OCI-LY7 (cell line): ENCODE results near the gene SPATA32. TPM values are rescaled to one million over a fixed set of nuclear protein-coding genes. Genes with fewer than 3 reads are reported as not detected.

Source experiments
- BruUV-seq: library from RNA; stranded (reverse); fragments of 400-500 nt; replicated peaks from 2 replicates; lab custom pipeline; 2021; lab: Mats Ljungman, UMichigan
- CTCF ChIA-PET: fragments of 300-600 bp; sonication (Branson Sonifier 250); formaldehyde crosslinking; loops from one replicate; lab custom pipeline; 2022; ENCODE audit warnings: antibody characterized with exemption; ENCODE audit not compliant: unreplicated experiment; lab: Charles Lee
- POLR2A ChIA-PET: fragments of 300-600 bp; sonication (Branson Sonifier 250); formaldehyde crosslinking; loops from one replicate; lab custom pipeline; 2022; ENCODE audit warnings: antibody characterized with exemption; lab: Charles Lee
- DNase-seq: peaks from one replicate; pipeline ENCODE4 v3.0.0-alpha.2; 2015; ENCODE audit warnings: low spot score
- H2AFZ ChIP-seq: fragments of 200-600 bp; sonication (generic), shearing (Covaris generic); 2 replicates; pipeline ENCODE4 v1.6.1; 2014; ENCODE audit warnings: mild to moderate bottlenecking, antibody characterized with exemption, low read length, moderate library complexity
- H3K27ac ChIP-seq: fragments of 200-600 bp; sonication (generic); 2 replicates; pipeline ENCODE4 v1.5.1; 2014; ENCODE audit warnings: mixed run types, low read depth, mild to moderate bottlenecking, moderate library complexity, low read length, inconsistent platforms; ENCODE audit not compliant: poor library complexity, severe bottlenecking
- H3K36me3 ChIP-seq: fragments of 200-600 bp; sonication (generic); 2 replicates; pipeline ENCODE4 v1.6.1; 2014; ENCODE audit warnings: mild to moderate bottlenecking, antibody characterized with exemption, low read length, moderate library complexity, mixed read lengths; ENCODE audit not compliant: insufficient read depth
- H3K4me1 ChIP-seq: fragments of 200-600 bp; sonication (generic); 2 replicates; pipeline ENCODE4 v1.5.1; 2014; ENCODE audit warnings: mild to moderate bottlenecking, low read length; ENCODE audit not compliant: insufficient read depth, poor library complexity, severe bottlenecking
- H3K4me2 ChIP-seq: fragments of 200-600 bp; sonication (generic); 2 replicates; pipeline ENCODE4 v1.6.1; 2014; ENCODE audit warnings: mild to moderate bottlenecking, low read length
- H3K4me3 ChIP-seq: fragments of 200-600 bp; sonication (generic); 2 replicates; pipeline ENCODE4 v1.5.1; 2014; ENCODE audit warnings: mild to moderate bottlenecking, low read depth, low read length; ENCODE audit not compliant: poor library complexity, severe bottlenecking
- H3K79me2 ChIP-seq: fragments of 200-600 bp; sonication (generic); 2 replicates; pipeline ENCODE4 v1.6.1; 2016; ENCODE audit warnings: low read depth, mild to moderate bottlenecking, low read length, moderate library complexity, mixed read lengths; ENCODE audit not compliant: insufficient read depth
- H3K9me2 ChIP-seq: fragments of 200-600 bp; sonication (generic); 2 replicates; pipeline ENCODE4 v1.6.1; 2016; ENCODE audit warnings: mild to moderate bottlenecking, low read length, mixed read lengths; ENCODE audit not compliant: insufficient read depth
- H3K9me3 ChIP-seq: fragments of 200-600 bp; sonication (generic); 2 replicates; pipeline ENCODE4 v1.6.1; 2014; ENCODE audit warnings: mild to moderate bottlenecking, mixed run types, low read length, mixed read lengths
- H4K20me1 ChIP-seq: fragments of 200-600 bp; sonication (generic); 2 replicates; pipeline ENCODE4 v1.6.1; 2014; ENCODE audit warnings: mild to moderate bottlenecking, antibody characterized with exemption, low read length, moderate library complexity, mixed read lengths; ENCODE audit not compliant: insufficient read depth
- CTCF ChIP-seq: fragments of 200-600 bp; sonication (generic); conservative IDR thresholded peaks from 2 replicates; pipeline ENCODE4 v1.5.1; 2014; ENCODE audit warnings: mild to moderate bottlenecking, antibody characterized with exemption, low read length, moderate library complexity, mixed read lengths
- EZH2phosphoT487 ChIP-seq: fragments of 200-600 bp; sonication (generic); IDR thresholded peaks from 2 replicates; pipeline ENCODE4 v1.6.1; 2018; ENCODE audit warnings: low read depth, borderline replicate concordance, mild to moderate bottlenecking, mixed run types, antibody characterized with exemption, low read length, moderate library complexity, mixed read lengths
- intact Hi-C: fragments of 100-400 bp; cut with micrococcal nuclease; formaldehyde crosslinking; loops from one replicate; pipeline ENCODE4 v1.10.0; 2022; ENCODE audit not compliant: unreplicated experiment
- total RNA-seq, 2 experiments: library from RNA; depleted of rRNA in 1 of 2; stranded (reverse); fragments of >200 nt in 1 of 2; shearing (Covaris generic) in 1 of 2; gene quantifications; 2 replicates each; pipeline ENCODE4 v1.2.3, GENCODE V29; 2014 to 2022

Gene SPATA32
- total RNA-seq, 2 experiments from 2014 or later: not detected

- Histone ChIP-seq H3K4me1 (peaks cover 16% of the 10 kb centered on the region), H3K79me2 (no peaks in the 10 kb centered on the region), H3K27ac (no peak overlapping the region), H2AFZ (no peak overlapping the region), H3K9me2 (no peaks in the 10 kb centered on the region), H3K4me3 (no peak overlapping the region), H4K20me1 (no peaks in the 10 kb centered on the region), H3K4me2 (no peak overlapping the region), H3K36me3 (peaks cover 71% of the 10 kb centered on the region), H3K9me3 (no peaks in the 10 kb centered on the region)
- no TSS peak for BruUV-seq
- no peak for TF ChIP-seq EZH2phosphoT487
- TF ChIP-seq CTCF: no peak
- intact Hi-C loops: no loop called here
- CTCF ChIA-PET: no interaction called here
- DNase-seq: no peak
- POLR2A ChIA-PET: no interaction called here
These were observed 18.1 kb downstream of the SPATA32 start for GRCh38 chr17:45243750-45244149.

- Histone ChIP-seq H3K9me2 (no peaks in the 10 kb centered on the region), H3K36me3 (peaks cover 89% of the 10 kb centered on the region), H3K27ac (no peak overlapping the region), H3K4me2 (no peak overlapping the region), H3K9me3 (no peaks in the 10 kb centered on the region), H4K20me1 (no peaks in the 10 kb centered on the region), H3K79me2 (no peaks in the 10 kb centered on the region), H3K4me1 (peaks cover 9% of the 10 kb centered on the region), H3K4me3 (no peak overlapping the region), H2AFZ (no peak overlapping the region)
- CTCF ChIA-PET: no interaction called here
- BruUV-seq: no TSS peak
- TF ChIP-seq CTCF (no peak), EZH2phosphoT487 (no peak)
- DNase-seq: no peak
- intact Hi-C loops: no loop called here
- POLR2A ChIA-PET: no interaction called here
These were observed 19.9 kb downstream of the SPATA32 start for GRCh38 chr17:45242029-45242414.

GRCh38 chr17:45241328-45242028 lies 20.4 kb downstream of the SPATA32 start:
- TF ChIP-seq CTCF (no peak), EZH2phosphoT487 (no peak)
- Histone ChIP-seq H3K4me1 (peaks cover 3% of the 10 kb centered on the region), H3K9me3 (no peaks in the 10 kb centered on the region), H3K36me3 (peaks cover 86% of the 10 kb centered on the region), H4K20me1 (no peaks in the 10 kb centered on the region), H3K27ac (no peak overlapping the region), H3K4me3 (no peak overlapping the region), H3K9me2 (no peaks in the 10 kb centered on the region), H3K79me2 (no peaks in the 10 kb centered on the region), H3K4me2 (no peak overlapping the region), H2AFZ (no peak overlapping the region)
- ChIA-PET CTCF (no interaction called here), POLR2A (no interaction called here)
- intact Hi-C loops: no loop called here
- TSS peak; percentile 43 for BruUV-seq
- no peak for DNase-seq
